ENCODE results near the gene SHC2. TPM values are rescaled to one million over a fixed set of nuclear protein-coding genes. Genes with fewer than 3 reads are reported as not detected.

SHC2 gene
- total and polyA plus RNA-seq, 2 of the 13 experiments (the other 11 are each of a cell fraction or from before 2014, with no cell fraction given), result 9.0 to 18.3 TPM

- no peak for TF ChIP-seq ZNF687 (CRISPR knock-in tag; IDR thresholded peaks at IDR 0.05)
- no peak for TF ChIP-seq ZNF646 (CRISPR knock-in tag; IDR thresholded peaks at IDR 0.05)
- TF ChIP-seq ZNF142 (CRISPR knock-in tag; IDR thresholded peaks at IDR 0.05), result no peak
- TF ChIP-seq ZKSCAN8 (CRISPR knock-in tag; IDR thresholded peaks at IDR 0.05; ENCODE audit: borderline replicate concordance), result no peak
- no peak for TF ChIP-seq ZSCAN22 (CRISPR knock-in tag; IDR thresholded peaks at IDR 0.05)
- no peak for TF ChIP-seq ZNF639 (CRISPR knock-in tag; conservative IDR thresholded peaks at IDR 0.05)
- no peak for TF ChIP-seq RFX3 (CRISPR knock-in tag; IDR thresholded peaks at IDR 0.05)
- no peak for TF ChIP-seq HMGA1 (CRISPR knock-in tag; conservative IDR thresholded peaks at IDR 0.05)
- no peak for TF ChIP-seq ZNF781 (CRISPR knock-in tag; IDR thresholded peaks at IDR 0.05; ENCODE audit: borderline replicate concordance, not compliant biosample characterization)
Measured at GRCh38 chr19:469833-470232, 9.0 kb upstream of the SHC2 start (continued).
